H9 (cell line): ENCODE data around the gene AATF. TPM values are rescaled to one million over a fixed set of nuclear protein-coding genes. Genes with fewer than 3 reads are reported as not detected.

Experiments used
- DNase-seq: peaks from one replicate; pipeline ENCODE4 v3.0.0-alpha.2; 2017
- H2AFZ ChIP-seq: one replicate; pipeline ENCODE4 v1.6.1; 2013; ENCODE audit warnings: mild to moderate bottlenecking, low read length, control low read depth, moderate library complexity
- H2AK5ac ChIP-seq: 2 replicates; pipeline ENCODE4 v1.6.1; 2013; ENCODE audit warnings: low read length, control low read depth, mixed read lengths; ENCODE audit not compliant: insufficient read length
- H2BK120ac ChIP-seq: one replicate; pipeline ENCODE4 v1.6.1; 2013; ENCODE audit warnings: low read depth, mild to moderate bottlenecking, low read length, control low read depth, inconsistent platforms; ENCODE audit not compliant: poor library complexity, severe bottlenecking
- H2BK12ac ChIP-seq: 2 replicates; pipeline ENCODE4 v1.6.1; 2013; ENCODE audit warnings: low read length, control low read depth, mixed read lengths, low read depth; ENCODE audit not compliant: insufficient read length
- H2BK15ac ChIP-seq: 2 replicates; pipeline ENCODE4 v1.6.1; 2013; ENCODE audit warnings: low read depth, low read length, control low read depth
- H2BK20ac ChIP-seq: one replicate; pipeline ENCODE4 v1.6.1; 2013; ENCODE audit warnings: low read depth, mild to moderate bottlenecking, low read length, control low read depth, inconsistent platforms; ENCODE audit not compliant: poor library complexity, severe bottlenecking
- H2BK5ac ChIP-seq: 2 replicates; pipeline ENCODE4 v1.6.1; 2013; ENCODE audit warnings: low read length, control low read depth, mixed read lengths; ENCODE audit not compliant: insufficient read length
- H3K14ac ChIP-seq: 2 replicates; pipeline ENCODE4 v1.6.1; 2013; ENCODE audit warnings: low read length, control low read depth; ENCODE audit not compliant: insufficient read depth
- H3K18ac ChIP-seq: 2 replicates; pipeline ENCODE4 v1.6.1; 2013; ENCODE audit warnings: low read depth, mild to moderate bottlenecking, mixed read lengths, low read length, control low read depth; ENCODE audit not compliant: insufficient read length
- H3K23ac ChIP-seq: 2 replicates; pipeline ENCODE4 v1.6.1; 2013; ENCODE audit warnings: low read length, control low read depth, mixed read lengths, low read depth; ENCODE audit not compliant: insufficient read length
- H3K23me2 ChIP-seq: 2 replicates; pipeline ENCODE4 v1.6.1; 2013; ENCODE audit warnings: low read depth, mild to moderate bottlenecking, mixed read lengths, low read length, control low read depth; ENCODE audit not compliant: insufficient read length, poor library complexity, severe bottlenecking
- H3K27ac ChIP-seq: 2 replicates; pipeline ENCODE4 v1.5.1; 2013; ENCODE audit warnings: low read length, control low read depth, mixed read lengths, low read depth; ENCODE audit not compliant: insufficient read length
- H3K27me3 ChIP-seq: 2 replicates; pipeline ENCODE4 v1.6.1; 2013; ENCODE audit warnings: low read length, control low read depth, inconsistent platforms; ENCODE audit not compliant: insufficient read depth
- H3K4ac ChIP-seq: 2 replicates; pipeline ENCODE4 v1.6.1; 2013; ENCODE audit warnings: low read depth, mild to moderate bottlenecking, control low read depth, inconsistent platforms, low read length, moderate library complexity
- H3K4me1 ChIP-seq: 2 replicates; pipeline ENCODE4 v1.6.1; 2013; ENCODE audit warnings: low read length, control low read depth, inconsistent platforms; ENCODE audit not compliant: insufficient read depth
- H3K4me2 ChIP-seq: 2 replicates; pipeline ENCODE4 v1.6.1; 2013; ENCODE audit warnings: low read length, control low read depth, mixed read lengths; ENCODE audit not compliant: insufficient read length, insufficient read depth
- H3K56ac ChIP-seq: 2 replicates; pipeline ENCODE4 v1.6.1; 2013; ENCODE audit warnings: low read depth, mild to moderate bottlenecking, mixed read lengths, low read length, control low read depth; ENCODE audit not compliant: insufficient read length
- H3K79me1 ChIP-seq: 2 replicates; pipeline ENCODE4 v1.6.1; 2013; ENCODE audit warnings: low read depth, mild to moderate bottlenecking, moderate library complexity, low read length, control low read depth, inconsistent platforms; ENCODE audit not compliant: insufficient read depth, poor library complexity, severe bottlenecking
- H3K79me2 ChIP-seq: 2 replicates; pipeline ENCODE4 v1.6.1; 2013; ENCODE audit warnings: low read length, control low read depth, inconsistent platforms; ENCODE audit not compliant: insufficient read depth
- H3K9ac ChIP-seq: 2 replicates; pipeline ENCODE4 v1.6.1; 2013; ENCODE audit warnings: low read length, control low read depth, mixed read lengths; ENCODE audit not compliant: insufficient read length; ENCODE audit errors: extremely low read depth
- H3K9me3 ChIP-seq: one replicate; pipeline ENCODE4 v1.6.1; 2013; ENCODE audit warnings: low read depth, low read length, inconsistent platforms; ENCODE audit not compliant: control insufficient read depth
- H3T11ph ChIP-seq: one replicate; pipeline ENCODE4 v1.6.1; 2013; ENCODE audit warnings: mild to moderate bottlenecking, low read length, control low read depth, inconsistent platforms
- H4K20me1 ChIP-seq: one replicate; pipeline ENCODE4 v1.6.1; 2013; ENCODE audit not compliant: control insufficient read depth, insufficient read length, insufficient read depth
- H4K5ac ChIP-seq: 2 replicates; pipeline ENCODE4 v1.6.1; 2013; ENCODE audit warnings: low read depth, mild to moderate bottlenecking, mixed read lengths, low read length, control low read depth; ENCODE audit not compliant: insufficient read length
- H4K8ac ChIP-seq: replicated peaks from 2 replicates; pipeline ENCODE4 v1.6.1; 2013; ENCODE audit warnings: low read length, control low read depth, mixed read lengths, low read depth; ENCODE audit not compliant: insufficient read length
- H4K91ac ChIP-seq: 2 replicates; pipeline ENCODE4 v1.6.1; 2013; ENCODE audit warnings: low read depth, mild to moderate bottlenecking, moderate library complexity, mixed read lengths, low read length, control low read depth; ENCODE audit not compliant: insufficient read length
- H3K27ac Mint-ChIP-seq, 3 experiments: 2 replicates in 2 of 3; 3 replicates in 1 of 3; pipeline ENCODE4 v1.8.0; 2020 to 2021; ENCODE audit warnings: mixed read lengths in 3 of 3, mild to moderate bottlenecking in 1 of 3, moderate library complexity in 1 of 3
- H3K27me3 Mint-ChIP-seq: 2 replicates; pipeline ENCODE4 v1.8.0; 2021; ENCODE audit warnings: low read depth, mild to moderate bottlenecking, moderate library complexity, mixed read lengths
- H3K36me3 Mint-ChIP-seq, 3 experiments: 2 replicates in 2 of 3; 3 replicates in 1 of 3; pipeline ENCODE4 v1.8.0; 2020 to 2021; ENCODE audit warnings: low read depth in 3 of 3, mixed read lengths in 3 of 3; ENCODE audit not compliant: insufficient read depth in 1 of 3
- H3K4me1 Mint-ChIP-seq, 2 experiments: 2 replicates each; pipeline ENCODE4 v1.8.0; 2020; ENCODE audit warnings: mixed read lengths in 2 of 2
- H3K4me3 Mint-ChIP-seq, 2 experiments: 2 replicates in 1 of 2; 3 replicates in 1 of 2; pipeline ENCODE4 v1.8.0; 2020 to 2021; ENCODE audit warnings: mild to moderate bottlenecking in 2 of 2, mixed read lengths in 2 of 2, moderate library complexity in 1 of 2
- H3K9me3 Mint-ChIP-seq, 2 experiments: 2 replicates in 1 of 2; 3 replicates in 1 of 2; pipeline ENCODE4 v1.8.0; 2020; ENCODE audit warnings: mild to moderate bottlenecking in 2 of 2, mixed read lengths in 2 of 2, moderate library complexity in 1 of 2
- CTCF ChIP-seq: fragments of 200-600 bp; sonication (generic); conservative IDR thresholded peaks from 3 replicates; pipeline ENCODE4 v1.8.0; 2021; ENCODE audit warnings: antibody characterized with exemption, mild to moderate bottlenecking
- WGBS: extraction: QIAGEN DNeasy Blood & Tissue Kit; methylation state at CpG from one replicate; pipeline ENCODE4 v1.1.7; 2013; ENCODE audit warnings: missing lambda C conversion rate, low lambda C conversion rate, mixed read lengths; ENCODE audit not compliant: insufficient read length; ENCODE audit errors: extremely low coverage; 5-methylcytosine and 5-hydroxymethylcytosine counted together
- total RNA-seq: library from RNA; stranded (reverse); gene quantifications from 2 replicates; pipeline ENCODE4 v1.2.1, GENCODE V29; 2021

AATF gene
- total RNA-seq, 1 experiment from 2014 or later: 69.6 TPM

GRCh38 chr17:37066322-37067255, 117.8 kb downstream of the AATF start:
- peak overlapping the region; percentile 76 for H3K14ac ChIP-seq
- no peak overlapping the region for H2BK15ac ChIP-seq
- Mint-ChIP-seq H3K27ac (peak overlapping the region; percentile 92 to 95 (median 95)), H3K4me1 (peaks cover 66 to 69% of the 10 kb centered on the region in 2 experiments), H3K36me3 (peaks cover 4 to 25% (median 4%) of the 10 kb centered on the region in 3 experiments; a peak in 5 of 7 replicates), H3K27me3 (no peaks in the 10 kb centered on the region; the same call in 1 of the 2 replicates), H3K9me3 (peaks cover 0 to 5% of the 10 kb centered on the region in 2 experiments; a peak in 2 of 5 replicates), H3K4me3 (peak overlapping the region; percentile 45 to 55)
- H3K27ac ChIP-seq: no peak overlapping the region
- H2BK12ac ChIP-seq: no peak overlapping the region
- no peak overlapping the region for H3T11ph ChIP-seq
- H3K79me2 ChIP-seq: no peaks in the 10 kb centered on the region
- no peak overlapping the region for H3K4ac ChIP-seq
- H2AK5ac ChIP-seq: no peak overlapping the region
- no CpG with 5 or more reads among the region's 25 CpGs for WGBS
- H3K56ac ChIP-seq: no peak overlapping the region
- peak overlapping the region; percentile 67 for H3K18ac ChIP-seq
- no peak overlapping the region for H4K91ac ChIP-seq
- peak overlapping the region; percentile 28 for H3K4me2 ChIP-seq
- no peak overlapping the region for H2AFZ ChIP-seq
- H4K8ac ChIP-seq: no peak overlapping the region
- no peak overlapping the region for H2BK20ac ChIP-seq
- no peak overlapping the region for H2BK5ac ChIP-seq
- no peaks in the 10 kb centered on the region for H3K9me3 ChIP-seq
- H2BK120ac ChIP-seq: no peak overlapping the region
- no peak overlapping the region for H3K23ac ChIP-seq
- no peak overlapping the region for H3K9ac ChIP-seq
- no peaks in the 10 kb centered on the region; the same call in 1 of the 2 replicates for H3K27me3 ChIP-seq
- H3K4me1 ChIP-seq: peaks cover 28% of the 10 kb centered on the region
- no peaks in the 10 kb centered on the region for H3K79me1 ChIP-seq
- H3K23me2 ChIP-seq: peaks cover 3% of the 10 kb centered on the region
- TF ChIP-seq CTCF: no peak
- DNase-seq: no peak
- no peaks in the 10 kb centered on the region for H4K20me1 ChIP-seq
- no peak overlapping the region for H4K5ac ChIP-seq
